Kidney (tissue), 14 donors: ENCODE results near the gene C16orf95. TPM values are rescaled to one million over a fixed set of nuclear protein-coding genes. Genes with fewer than 3 reads are reported as not detected.

ENCODE experiments used
- DNase-seq, 5 donors: peaks; one replicate each; pipeline ENCODE4 v3.0.0-alpha.2; 2013 to 2020
- FAIRE-seq: peaks from 2 replicates; lab custom pipeline; 2012; peaks lifted over from hg19 to GRCh38; lab: Jason Lieb, UNC
- H3K27ac ChIP-seq, 2 donors: one replicate each; pipeline ENCODE4 v1.7.0; 2013; ENCODE audit warnings: low read depth in 2 of 2, low read length in 2 of 2, inconsistent platforms in 1 of 2
- H3K27me3 ChIP-seq: one replicate; pipeline ENCODE4 v1.7.1; 2013; ENCODE audit warnings: low read length, inconsistent platforms; ENCODE audit not compliant: control insufficient read depth, insufficient read depth
- H3K36me3 ChIP-seq, 3 donors: one replicate each; pipeline versions ENCODE4 v1.7.0 to v1.7.1; 2013; ENCODE audit warnings: low read length in 3 of 3, control low read depth in 1 of 3, inconsistent platforms in 1 of 3; ENCODE audit not compliant: insufficient read depth in 3 of 3, control insufficient read depth in 2 of 3
- H3K4me1 ChIP-seq, 3 donors: one replicate each; pipeline versions ENCODE4 v1.7.0 to v1.7.1; 2013; ENCODE audit warnings: low read length in 3 of 3, inconsistent platforms in 1 of 3, low read depth in 1 of 3; ENCODE audit not compliant: control insufficient read depth in 2 of 3, insufficient read depth in 2 of 3
- H3K4me3 ChIP-seq, 3 donors: one replicate each; pipeline versions ENCODE4 v1.7.0 to v1.8.1; 2013; ENCODE audit warnings: low read length in 3 of 3, control low read depth in 1 of 3, inconsistent platforms in 1 of 3
- H3K9ac ChIP-seq, 3 donors: one replicate each; pipeline versions ENCODE4 v1.7.0 to v1.7.1; 2013; ENCODE audit warnings: low read length in 3 of 3, control low read depth in 1 of 3, inconsistent platforms in 1 of 3
- H3K9me3 ChIP-seq, 3 donors: one replicate each; pipeline versions ENCODE4 v1.7.0 to v1.7.1; 2013; ENCODE audit warnings: low read length in 3 of 3, control low read depth in 1 of 3, inconsistent platforms in 1 of 3; ENCODE audit not compliant: control insufficient read depth in 2 of 3, insufficient read depth in 1 of 3
- intact Hi-C: fragments of 100-400 bp; cut with DNase I; formaldehyde crosslinking; loops from one replicate; pipeline ENCODE4 v1.11.1; 2022
- polyA plus RNA-seq: library from polyadenylated mRNA; stranded (reverse); fragments of 350-450 nt; fragmentation: Illumina TruSeq; extraction: RNeasy Lipid Tissue Mini Kit (QIAGEN cat#74804); gene quantifications from one replicate; pipeline ENCODE4 v1.2.3, GENCODE V29; 2014; ENCODE audit warnings: low read depth, low replicate concordance; ENCODE audit not compliant: insufficient read depth
- total RNA-seq: library from RNA; stranded (reverse); fragmentation: NEBNext Ultra II Directional; extraction: Animal tissue kit (Norgen Biotek cat#: 25700); gene quantifications from one replicate; pipeline ENCODE4 v1.2.1, GENCODE V29; 2021
- TF ChIP-seq, protein P1 (sequence below): IDR thresholded peaks from 3 replicates; pipeline ENCODE4 v1.5.1; 2012; ENCODE audit warnings: mild to moderate bottlenecking, moderate library complexity, borderline replicate concordance; ENCODE audit not compliant: insufficient read depth; ENCODE audit errors: extremely low read depth
- donor health status: control.
- donor health status: control.
- donor health status: control.
- donor health status: control.
- donor health status: control.
- donor health status: DM: yes; HTN: yes; CAD: no.
- donor health status: Normal renal cell carcinoma (clear cell type).

The C16orf95 gene
- total and polyA plus RNA-seq, 2 donors from 2014 or later, result 2.5 to 11.5 TPM

DNA sequence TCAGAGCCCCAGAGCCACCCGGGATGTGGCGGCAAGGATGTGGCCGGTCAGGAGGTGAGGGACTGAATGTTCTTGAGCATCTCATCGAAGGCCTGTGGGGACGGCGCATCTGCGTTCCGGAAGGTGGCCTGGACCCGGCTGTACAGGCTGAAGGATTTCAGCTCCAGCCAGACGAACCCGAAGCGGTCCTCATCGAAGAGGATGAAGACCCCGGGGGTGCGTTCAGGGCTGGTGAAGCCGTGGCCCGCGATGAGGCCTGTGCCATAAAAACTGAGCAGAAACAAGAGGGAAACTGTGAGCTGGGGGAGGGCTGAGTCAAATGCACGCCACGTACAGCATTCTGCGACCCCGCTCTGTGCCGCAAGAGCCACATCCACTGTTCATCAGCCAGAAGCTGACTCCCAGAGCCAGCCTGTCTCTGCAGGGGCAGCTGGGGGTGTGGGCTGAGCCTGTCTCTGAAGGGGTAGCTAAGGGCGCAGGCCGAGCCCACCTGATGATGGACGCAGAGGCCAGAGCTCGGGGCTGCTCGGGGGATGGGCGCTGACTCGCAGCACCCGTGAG lies 14.1 kb upstream of the C16orf95 start:
- Histone ChIP-seq H3K27ac (no peak overlapping the region), H3K36me3 (peaks cover 0 to 29% (median 15%) of the 10 kb centered on the region in 3 donors), H3K9me3 (no peaks in the 10 kb centered on the region), H3K27me3 (no peaks in the 10 kb centered on the region), H3K4me3 (no peak overlapping the region), H3K9ac (no peak overlapping the region), H3K4me1 (no peaks in the 10 kb centered on the region)
- TF ChIP-seq, protein P1, sequence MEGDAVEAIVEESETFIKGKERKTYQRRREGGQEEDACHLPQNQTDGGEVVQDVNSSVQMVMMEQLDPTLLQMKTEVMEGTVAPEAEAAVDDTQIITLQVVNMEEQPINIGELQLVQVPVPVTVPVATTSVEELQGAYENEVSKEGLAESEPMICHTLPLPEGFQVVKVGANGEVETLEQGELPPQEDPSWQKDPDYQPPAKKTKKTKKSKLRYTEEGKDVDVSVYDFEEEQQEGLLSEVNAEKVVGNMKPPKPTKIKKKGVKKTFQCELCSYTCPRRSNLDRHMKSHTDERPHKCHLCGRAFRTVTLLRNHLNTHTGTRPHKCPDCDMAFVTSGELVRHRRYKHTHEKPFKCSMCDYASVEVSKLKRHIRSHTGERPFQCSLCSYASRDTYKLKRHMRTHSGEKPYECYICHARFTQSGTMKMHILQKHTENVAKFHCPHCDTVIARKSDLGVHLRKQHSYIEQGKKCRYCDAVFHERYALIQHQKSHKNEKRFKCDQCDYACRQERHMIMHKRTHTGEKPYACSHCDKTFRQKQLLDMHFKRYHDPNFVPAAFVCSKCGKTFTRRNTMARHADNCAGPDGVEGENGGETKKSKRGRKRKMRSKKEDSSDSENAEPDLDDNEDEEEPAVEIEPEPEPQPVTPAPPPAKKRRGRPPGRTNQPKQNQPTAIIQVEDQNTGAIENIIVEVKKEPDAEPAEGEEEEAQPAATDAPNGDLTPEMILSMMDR, result no peak
- FAIRE-seq, result no peak
- intact Hi-C loops, result no loop called here
- DNase-seq, result peak in 1 of 5 donors; percentile 77

DNA sequence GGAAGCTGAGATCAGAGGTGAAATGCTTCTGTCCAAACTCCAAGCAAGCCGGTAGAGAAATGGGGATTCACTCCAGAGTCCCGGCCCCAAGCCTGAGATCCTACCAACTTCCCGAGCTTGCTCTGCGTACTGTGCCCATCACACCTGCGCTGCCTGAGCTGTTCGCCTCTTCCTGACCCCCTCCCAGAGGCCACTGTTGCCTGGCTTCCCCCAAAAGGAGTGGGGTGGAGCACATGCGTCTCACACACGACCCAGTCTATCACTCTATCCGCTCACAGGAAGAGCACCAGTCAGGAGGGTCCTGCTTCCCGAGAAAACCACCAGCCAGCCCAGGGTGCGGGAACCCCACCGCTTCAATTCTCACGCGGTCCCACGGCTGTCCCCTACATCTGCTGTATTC lies 13.5 kb upstream of the C16orf95 start:
- no peak overlapping the region for H3K9ac ChIP-seq
- no peaks in the 10 kb centered on the region for H3K4me1 ChIP-seq
- H3K27me3 ChIP-seq, result no peaks in the 10 kb centered on the region
- no peaks in the 10 kb centered on the region for H3K9me3 ChIP-seq
- no peak overlapping the region for H3K27ac ChIP-seq
- H3K36me3 ChIP-seq, result peaks cover 0 to 29% (median 12%) of the 10 kb centered on the region in 3 donors
- intact Hi-C loops, result no loop called here
- TF ChIP-seq, protein P1, result no peak
- DNase-seq (peak in 1 of 5 donors; percentile 43), FAIRE-seq (no peak)
- no peak overlapping the region for H3K4me3 ChIP-seq

DNA sequence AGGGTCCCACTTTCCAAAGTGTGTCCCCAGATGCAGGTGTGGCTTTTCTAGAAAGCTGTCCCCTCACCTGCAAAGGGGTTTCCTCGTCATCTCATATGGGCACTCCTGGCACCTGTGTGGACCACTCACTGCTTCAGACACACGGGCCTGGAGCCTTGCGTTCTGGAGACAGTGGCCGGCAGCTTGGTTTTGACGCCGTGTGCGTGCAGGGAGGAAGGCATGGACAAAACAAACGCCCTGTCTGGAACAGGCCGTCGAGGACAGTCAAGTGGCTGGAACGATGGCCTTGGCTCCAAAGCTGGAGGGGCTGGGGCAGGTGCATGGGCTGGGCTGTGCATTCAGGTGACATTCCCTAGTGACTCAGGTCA lies 13.0 kb upstream of the C16orf95 start:
- Histone ChIP-seq H3K27ac (no peak overlapping the region), H3K27me3 (no peaks in the 10 kb centered on the region), H3K36me3 (peaks cover 0 to 29% (median 12%) of the 10 kb centered on the region in 3 donors), H3K4me1 (no peaks in the 10 kb centered on the region), H3K9ac (no peak overlapping the region), H3K9me3 (no peaks in the 10 kb centered on the region), H3K4me3 (no peak overlapping the region)
- intact Hi-C loops, result no loop called here
- TF ChIP-seq, protein P1, result no peak
- peak in 1 of 5 donors; percentile 45 for DNase-seq
- no peak for FAIRE-seq
